Right atrium auricular region (tissue), 2 donors: ENCODE data around the gene TTC22. TPM values are rescaled to one million over a fixed set of nuclear protein-coding genes. Genes with fewer than 3 reads are reported as not detected.

ENCODE experiments used
- DNase-seq: peaks from one replicate; pipeline ENCODE4 v3.0.0-alpha.2; 2019; ENCODE audit warnings: low spot score
- H3K27ac ChIP-seq, 2 donors: fragments of 200-600 bp; sonication (generic); 1 replicate in 1 of 2; 2 replicates in 1 of 2; pipeline ENCODE4 v1.5.1; 2016 to 2019
- H3K27me3 ChIP-seq, 2 donors: fragments of 200-600 bp; sonication (generic); one replicate each; pipeline versions ENCODE4 v1.5.1 to v1.6.0; 2017 to 2019
- H3K36me3 ChIP-seq: fragments of 200-600 bp; sonication (generic); one replicate; pipeline ENCODE4 v1.5.1; 2016
- H3K4me1 ChIP-seq, 2 donors: fragments of 200-600 bp; sonication (generic); one replicate each; pipeline versions ENCODE4 v1.5.1 to v1.6.0; 2017 to 2019
- H3K4me3 ChIP-seq, 2 donors: fragments of 200-600 bp; sonication (generic); 1 replicate in 1 of 2; 2 replicates in 1 of 2; pipeline ENCODE4 v1.5.1; 2017 to 2019; ENCODE audit warnings: mild to moderate bottlenecking in 1 of 2, moderate library complexity in 1 of 2
- H3K9me3 ChIP-seq, 2 donors: fragments of 200-600 bp; sonication (generic); one replicate each; pipeline ENCODE4 v1.5.1; 2019
- CTCF ChIP-seq, 2 donors: fragments of 200-600 bp; sonication (generic); IDR thresholded peaks; one replicate each; pipeline ENCODE4 v1.5.1; 2019; ENCODE audit warnings: antibody characterized with exemption in 2 of 2
- total RNA-seq, 2 donors: library from RNA; depleted of rRNA; stranded (reverse); fragments of >200 nt; gene quantifications; one replicate each; pipeline ENCODE4 v1.1.0, GENCODE V29; 2016

The TTC22 gene
- total RNA-seq, 2 donors from 2014 or later = 0.43 to 0.70 TPM

GRCh38 chr1:54754045-54754444 is 47.1 kb downstream of the TTC22 start:
- H3K27ac ChIP-seq = no peak overlapping the region

GRCh38 chr1:54751426-54751825 is 49.7 kb downstream of the TTC22 start:
- DNase-seq = no peak
- TF ChIP-seq CTCF (IDR thresholded peaks at IDR 0.05) = no peak
- Histone ChIP-seq H3K36me3 (no peaks in the 10 kb centered on the region), H3K9me3 (no peaks in the 10 kb centered on the region), H3K27ac (no peak overlapping the region), H3K4me1 (no peaks in the 10 kb centered on the region), H3K4me3 (no peak overlapping the region), H3K27me3 (no peaks in the 10 kb centered on the region)

More at GRCh38 chr1:54754045-54754444, 47.1 kb downstream of the TTC22 start:
- no peak for TF ChIP-seq CTCF (IDR thresholded peaks at IDR 0.05)
- H3K27me3 ChIP-seq = no peaks in the 10 kb centered on the region
- DNase-seq = no peak
- no peaks in the 10 kb centered on the region for H3K4me1 ChIP-seq
- H3K36me3 ChIP-seq = peaks cover 18% of the 10 kb centered on the region
- H3K9me3 ChIP-seq = no peaks in the 10 kb centered on the region
- no peak overlapping the region for H3K4me3 ChIP-seq

DNA sequence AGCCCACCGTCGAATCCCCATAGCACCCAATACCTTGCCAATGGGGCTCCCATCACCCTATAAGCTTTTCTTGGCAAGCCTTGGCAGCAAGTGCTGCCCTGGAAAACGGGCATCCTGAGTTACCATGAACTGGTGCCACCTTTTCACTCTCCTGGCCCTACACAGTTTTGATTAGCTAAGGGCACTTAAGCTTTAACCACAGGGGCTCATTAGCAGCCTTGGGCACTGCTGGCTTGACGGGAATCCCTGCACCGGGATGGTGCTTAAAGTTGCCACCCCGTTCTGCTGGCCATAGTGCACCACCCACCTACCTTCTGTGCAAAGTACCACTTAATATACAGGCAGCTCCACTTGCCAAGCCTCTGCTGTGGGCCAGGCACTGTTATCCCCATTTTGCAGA is 50.5 kb downstream of the TTC22 start:
- Histone ChIP-seq H3K27me3 (no peaks in the 10 kb centered on the region), H3K9me3 (no peaks in the 10 kb centered on the region), H3K27ac (no peak overlapping the region), H3K4me1 (no peaks in the 10 kb centered on the region), H3K36me3 (no peaks in the 10 kb centered on the region), H3K4me3 (no peak overlapping the region)
- no peak for DNase-seq
- no peak for TF ChIP-seq CTCF (IDR thresholded peaks at IDR 0.05)

- Histone ChIP-seq H3K4me1 (no peaks in the 10 kb centered on the region), H3K4me3 (no peak overlapping the region), H3K9me3 (no peaks in the 10 kb centered on the region), H3K27ac (no peak overlapping the region), H3K36me3 (no peaks in the 10 kb centered on the region), H3K27me3 (no peaks in the 10 kb centered on the region)
- TF ChIP-seq CTCF (IDR thresholded peaks at IDR 0.05) = no peak
- DNase-seq = no peak
Observed at GRCh38 chr1:54748094-54748835, 52.9 kb downstream of the TTC22 start.

DNA sequence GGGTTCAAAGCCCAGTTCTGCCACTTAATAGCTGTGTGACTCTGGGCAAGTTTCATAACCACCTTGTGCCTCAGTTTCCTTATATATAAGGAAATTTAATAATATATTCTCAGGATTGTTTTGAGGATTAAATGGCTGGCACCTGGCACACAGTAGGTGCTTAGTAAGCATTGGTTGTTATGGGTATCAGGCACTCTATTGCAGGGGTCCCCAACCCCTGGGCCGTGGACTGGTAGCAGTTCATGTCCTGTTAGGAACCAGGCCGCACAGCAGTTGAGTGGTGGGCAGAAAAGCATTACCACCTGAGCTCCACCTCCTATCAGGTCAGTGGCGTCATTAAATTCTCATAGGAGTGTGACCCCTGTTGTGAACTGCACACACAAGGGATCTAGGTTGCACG is 55.3 kb downstream of the TTC22 start:
- no peak for TF ChIP-seq CTCF (IDR thresholded peaks at IDR 0.05)
- Histone ChIP-seq H3K9me3 (no peaks in the 10 kb centered on the region), H3K4me3 (no peak overlapping the region), H3K36me3 (peaks cover 20% of the 10 kb centered on the region), H3K4me1 (no peaks in the 10 kb centered on the region), H3K27me3 (no peaks in the 10 kb centered on the region), H3K27ac (no peak overlapping the region)
- no peak for DNase-seq

GRCh38 chr1:54745274-54745673 is 55.8 kb downstream of the TTC22 start:
- no peak for DNase-seq
- no peak overlapping the region for H3K27ac ChIP-seq
- H3K27me3 ChIP-seq = no peaks in the 10 kb centered on the region
- no peaks in the 10 kb centered on the region for H3K9me3 ChIP-seq
- peaks cover 24% of the 10 kb centered on the region for H3K36me3 ChIP-seq
- no peak overlapping the region for H3K4me3 ChIP-seq
- TF ChIP-seq CTCF (IDR thresholded peaks at IDR 0.05) = no peak
- no peaks in the 10 kb centered on the region for H3K4me1 ChIP-seq
